Urothelium cell line (cell line): Measurements from ENCODE around the gene MTG1.
"Not testable (repeated sequence)": the region's sequence is repeated elsewhere in the genome, so short reads cannot be mapped to it uniquely, and the experiment has no call there.

Experiments
- DNase-seq: peaks from one replicate; pipeline ENCODE4 v3.0.0; 2011; ENCODE audit warnings: low spot score, mixed read lengths
- FAIRE-seq: peaks from 2 replicates; lab custom pipeline; 2011; peaks lifted over from hg19 to GRCh38; lab: Jason Lieb, UNC

The MTG1 gene

GRCh38 chr10:133377818-133378250 is 16.1 kb upstream of the MTG1 start:
- FAIRE-seq (no peak), DNase-seq (no peak)

- peak; percentile 23 for FAIRE-seq
Observed at GRCh38 chr10:133378251-133379096, 15.5 kb upstream of the MTG1 start.

GRCh38 chr10:133379152-133379800 is 14.7 kb upstream of the MTG1 start, which contains the start of gene PAOX:
TSS of gene PAOX (plus strand) at chr10:133379262. CDS start at chr10:133379317, 55 bp downstream.
- FAIRE-seq (no peak), DNase-seq (peak; percentile 67)

More at GRCh38 chr10:133378251-133379096, 15.5 kb upstream of the MTG1 start:
- peak; percentile 50 for DNase-seq

GRCh38 chr10:133379801-133380666 is 13.9 kb upstream of the MTG1 start:
- FAIRE-seq = no peak
- no peak for DNase-seq

GRCh38 chr10:133381036-133381435 is 12.9 kb upstream of the MTG1 start:
- FAIRE-seq (no peak), DNase-seq (no peak)

- DNase-seq (no peak), FAIRE-seq (no peak)
Observed at GRCh38 chr10:133383551-133383950, 10.4 kb upstream of the MTG1 start.

GRCh38 chr10:133384071-133384470 is 9.9 kb upstream of the MTG1 start:
- DNase-seq = no peak
- FAIRE-seq = no peak

GRCh38 chr10:133385214-133385613 is 8.7 kb upstream of the MTG1 start:
- DNase-seq = no peak
- no peak for FAIRE-seq

GRCh38 chr10:133386951-133387350 is 7.0 kb upstream of the MTG1 start:
- not testable (repeated sequence) for DNase-seq, FAIRE-seq

- DNase-seq = no peak
- FAIRE-seq = no peak
Observed at GRCh38 chr10:133388236-133388972, 5.6 kb upstream of the MTG1 start.

- FAIRE-seq (no peak), DNase-seq (no peak)
Observed at GRCh38 chr10:133388973-133389818, 4.8 kb upstream of the MTG1 start.

GRCh38 chr10:133390597-133391248 is 3.2 kb upstream of the MTG1 start:
- DNase-seq (no peak), FAIRE-seq (no peak)

- FAIRE-seq = no peak
- no peak for DNase-seq
Observed at GRCh38 chr10:133391249-133391635, 2.7 kb upstream of the MTG1 start.

- FAIRE-seq (no peak), DNase-seq (no peak)
Observed at GRCh38 chr10:133391761-133392518, 2.0 kb upstream of the MTG1 start.

GRCh38 chr10:133393401-133394063 is 425 bp upstream of the MTG1 start:
- DNase-seq (no peak), FAIRE-seq (no peak)

- FAIRE-seq (no peak), DNase-seq (no peak)
Observed at GRCh38 chr10:133394801-133395221, 854 bp downstream of the MTG1 start.

- DNase-seq = no peak
- no peak for FAIRE-seq
Observed at GRCh38 chr10:133396035-133396624, 2.2 kb downstream of the MTG1 start.
